HepG2 (cell line): ENCODE measurements around the gene FGD5.

ENCODE experiments used
- PCBP1 ChIP-seq: fragments of 200-400 bp; formaldehyde crosslinking; IDR thresholded peaks from 2 replicates; pipeline ENCODE4 v1.6.1; 2017; ENCODE audit warnings: mild to moderate bottlenecking, low read depth, low read length, borderline replicate concordance
- POLR2A ChIP-seq, 2 experiments: IDR thresholded peaks; 2 replicates each; pipeline ENCODE4 v1.6.1; 2011; ENCODE audit warnings: low read depth in 2 of 2, low read length in 2 of 2, mild to moderate bottlenecking in 1 of 2, moderate library complexity in 1 of 2; ENCODE audit not compliant: insufficient read depth in 1 of 2
- ZNF350 ChIP-seq: sonication (generic); formaldehyde crosslinking; IDR thresholded peaks from 2 replicates; pipeline ENCODE4 v1.4.0; 2020; ENCODE audit warnings: mild to moderate bottlenecking, low read depth, missing genetic modification reagents, borderline replicate concordance
- ZNF816 ChIP-seq: sonication (generic); formaldehyde crosslinking; IDR thresholded peaks from 2 replicates; pipeline ENCODE4 v1.8.0; 2022; ENCODE audit warnings: missing genetic modification reagents, mild to moderate bottlenecking, borderline replicate concordance
- TF ChIP-seq, protein P1 (sequence below): sonication (generic); formaldehyde crosslinking; IDR thresholded peaks from 2 replicates; pipeline ENCODE4 v1.5.0; 2020; ENCODE audit warnings: mild to moderate bottlenecking, missing genetic modification reagents, moderate library complexity

DNA sequence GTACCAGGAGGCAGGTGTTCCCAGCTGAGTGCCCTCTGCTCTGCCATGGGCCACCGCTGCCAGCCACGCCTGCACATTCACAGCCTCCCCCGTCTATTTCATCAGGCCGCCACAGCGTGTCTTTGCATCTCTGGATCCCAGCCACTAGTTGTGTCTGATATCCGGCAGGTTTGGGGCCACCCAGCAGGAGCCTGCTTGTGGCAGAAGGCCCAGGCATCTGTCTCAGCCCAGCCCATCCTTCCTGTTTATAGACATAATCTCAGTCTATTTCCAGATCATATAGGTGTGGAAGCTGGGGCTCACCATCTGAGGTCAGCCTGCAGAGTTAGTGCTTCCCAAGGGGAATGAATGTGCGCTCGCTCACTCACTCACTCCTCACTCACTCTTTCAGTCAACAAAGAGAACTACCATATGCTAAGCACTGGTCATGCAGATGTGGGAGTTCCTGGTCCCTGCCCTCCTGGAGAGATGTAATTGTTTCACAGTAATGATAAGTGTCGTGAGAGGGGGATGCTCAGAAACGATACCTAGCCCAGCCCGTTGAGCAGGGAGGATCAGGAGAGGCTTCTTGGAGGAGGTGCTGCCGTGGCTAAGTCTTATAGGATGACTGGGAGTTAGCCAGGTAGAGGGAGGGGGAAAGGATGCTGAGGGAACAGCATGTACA is 60.6 kb downstream of the FGD5 start:
- no peak for TF ChIP-seq POLR2A (IDR thresholded peaks at IDR 0.05; ENCODE audit: insufficient read depth in 1 of 2, low read depth in 2 of 2, low read length in 2 of 2)
- TF ChIP-seq, protein P1, sequence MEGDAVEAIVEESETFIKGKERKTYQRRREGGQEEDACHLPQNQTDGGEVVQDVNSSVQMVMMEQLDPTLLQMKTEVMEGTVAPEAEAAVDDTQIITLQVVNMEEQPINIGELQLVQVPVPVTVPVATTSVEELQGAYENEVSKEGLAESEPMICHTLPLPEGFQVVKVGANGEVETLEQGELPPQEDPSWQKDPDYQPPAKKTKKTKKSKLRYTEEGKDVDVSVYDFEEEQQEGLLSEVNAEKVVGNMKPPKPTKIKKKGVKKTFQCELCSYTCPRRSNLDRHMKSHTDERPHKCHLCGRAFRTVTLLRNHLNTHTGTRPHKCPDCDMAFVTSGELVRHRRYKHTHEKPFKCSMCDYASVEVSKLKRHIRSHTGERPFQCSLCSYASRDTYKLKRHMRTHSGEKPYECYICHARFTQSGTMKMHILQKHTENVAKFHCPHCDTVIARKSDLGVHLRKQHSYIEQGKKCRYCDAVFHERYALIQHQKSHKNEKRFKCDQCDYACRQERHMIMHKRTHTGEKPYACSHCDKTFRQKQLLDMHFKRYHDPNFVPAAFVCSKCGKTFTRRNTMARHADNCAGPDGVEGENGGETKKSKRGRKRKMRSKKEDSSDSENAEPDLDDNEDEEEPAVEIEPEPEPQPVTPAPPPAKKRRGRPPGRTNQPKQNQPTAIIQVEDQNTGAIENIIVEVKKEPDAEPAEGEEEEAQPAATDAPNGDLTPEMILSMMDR, result no peak
- no peak for TF ChIP-seq ZNF350 (CRISPR knock-in tag)
- no peak for TF ChIP-seq ZNF816 (CRISPR knock-in tag)
- no peak for TF ChIP-seq PCBP1
